ENCODE data around the gene POLR2L.

Gene POLR2L

DNA sequence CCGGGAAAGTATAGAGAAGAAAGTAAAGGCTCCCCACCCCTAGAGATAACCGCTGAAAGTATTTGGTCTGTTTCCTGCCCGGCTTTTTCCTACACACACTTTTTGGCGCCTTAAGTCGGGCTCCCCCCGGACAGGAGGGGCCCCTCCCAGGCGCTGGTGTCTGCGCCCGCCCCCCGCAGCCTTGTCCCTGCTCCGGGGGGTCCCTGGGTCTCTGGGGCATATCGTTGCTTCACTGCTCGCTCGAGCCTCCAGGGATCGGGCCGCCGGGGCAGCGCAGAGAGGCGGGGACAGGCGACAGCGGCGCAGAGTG is 15.5 kb downstream of the POLR2L start:
- no peak for DNase-seq
- no peak for ATAC-seq

DNA sequence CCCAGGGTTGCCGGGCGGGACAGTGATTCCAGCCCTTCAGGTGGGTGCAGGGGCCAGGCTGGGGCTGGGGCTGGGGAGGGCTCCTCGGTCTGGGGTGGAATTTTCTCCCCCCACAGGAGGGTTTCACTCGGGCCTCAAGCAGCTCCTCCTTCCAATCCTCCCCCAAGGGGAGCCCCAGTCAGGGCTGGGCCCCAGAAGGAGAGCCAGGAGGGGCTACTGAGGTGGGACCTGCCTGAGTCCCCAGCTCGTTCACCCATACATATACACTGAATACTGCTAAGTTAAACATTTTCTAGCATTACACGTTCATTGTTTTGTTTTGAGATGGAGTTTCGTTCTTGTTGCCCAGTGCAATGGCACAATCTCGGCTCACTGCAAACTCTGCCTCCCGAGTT is 16.1 kb downstream of the POLR2L start:
- no peak for DNase-seq
- ATAC-seq = no peak

DNA sequence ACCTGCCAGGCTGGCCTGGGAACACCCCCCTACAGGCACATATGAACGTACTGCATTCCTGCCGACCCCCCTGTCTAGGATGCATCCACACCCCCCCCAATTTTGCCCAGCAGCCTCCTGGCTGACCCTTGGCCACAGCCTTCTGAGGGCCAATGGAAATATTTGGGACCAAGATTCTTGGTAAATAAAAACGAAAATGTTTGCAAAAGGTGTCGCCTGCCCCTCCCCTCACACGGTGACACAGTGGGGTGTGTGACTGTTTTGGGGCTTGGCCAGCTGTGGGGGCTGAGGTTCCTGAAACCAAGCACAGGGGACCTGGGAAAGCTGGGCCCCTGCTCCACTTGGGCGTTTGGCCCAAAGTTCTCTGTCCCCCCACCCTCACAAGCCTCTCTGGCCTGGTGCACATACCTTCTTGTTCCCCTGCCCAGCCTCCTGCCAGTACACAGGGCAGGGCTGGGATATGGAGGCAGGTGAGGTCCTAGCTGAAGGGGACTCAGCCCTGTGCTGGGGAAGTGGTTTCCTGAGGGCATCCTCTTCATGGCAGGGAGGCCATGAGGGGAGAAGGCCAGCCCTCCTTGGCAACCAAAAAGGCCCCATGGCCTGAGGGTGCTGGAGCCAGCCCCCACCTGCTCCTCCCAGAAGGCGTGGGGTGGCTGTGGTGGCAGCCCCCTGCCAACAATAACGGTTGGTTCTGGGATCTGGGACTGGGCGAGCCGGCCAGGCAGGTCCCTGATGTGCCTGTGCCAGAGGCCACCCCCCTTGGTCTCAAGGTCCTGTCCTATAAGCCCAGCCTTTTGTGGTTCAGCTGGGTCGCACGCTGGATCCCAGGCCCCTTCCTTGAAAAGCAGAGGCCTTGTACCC is 16.7 kb downstream of the POLR2L start:
- no peak for ATAC-seq
- DNase-seq = no peak

DNA sequence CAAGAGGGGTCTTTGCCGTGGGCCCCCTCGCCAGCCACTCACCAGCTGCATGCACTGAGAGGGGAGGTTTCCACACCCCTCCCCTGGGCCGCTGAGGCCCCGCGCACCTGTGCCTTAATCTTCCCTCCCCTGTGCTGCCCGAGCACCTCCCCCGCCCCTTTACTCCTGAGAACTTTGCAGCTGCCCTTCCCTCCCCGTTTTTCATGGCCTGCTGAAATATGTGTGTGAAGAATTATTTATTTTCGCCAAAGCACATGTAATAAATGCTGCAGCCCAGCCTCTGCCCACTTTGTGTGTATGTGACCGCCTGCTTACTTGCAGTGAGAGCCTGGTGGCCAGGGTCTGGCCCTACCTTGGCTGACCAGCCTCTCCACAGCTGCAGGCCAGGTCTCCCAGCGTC is 17.4 kb downstream of the POLR2L start:
- no peak for ATAC-seq
- no peak for DNase-seq

DNA sequence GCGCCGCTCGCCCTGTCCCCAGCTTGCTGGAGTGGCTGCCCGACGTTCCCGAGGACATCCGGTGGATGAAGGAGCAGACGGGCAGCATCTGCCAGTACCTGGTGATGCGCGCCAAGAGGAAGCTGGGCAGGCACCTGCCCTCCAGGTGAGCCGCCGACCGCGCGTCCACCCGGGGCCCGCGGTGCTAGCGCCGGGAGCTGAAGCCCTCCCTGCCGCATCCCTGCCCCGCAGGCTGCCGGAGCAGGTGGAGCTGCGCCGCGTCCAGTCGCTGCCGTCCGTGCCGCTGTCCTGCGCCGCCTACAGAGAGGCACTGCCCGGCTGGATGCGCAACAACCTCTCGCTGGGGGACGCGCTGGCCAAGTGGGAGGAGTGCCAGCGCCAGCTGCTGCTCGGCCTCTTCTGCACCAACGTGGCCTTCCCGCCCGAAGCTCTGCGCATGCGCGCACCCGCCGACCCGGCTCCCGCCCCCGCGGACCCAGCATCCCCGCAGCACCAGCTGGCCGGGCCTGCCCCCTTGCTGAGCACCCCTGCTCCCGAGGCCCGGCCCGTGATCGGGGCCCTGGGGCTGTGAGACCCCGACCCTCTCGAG is 17.9 kb downstream of the POLR2L start:
- DNase-seq (no peak), ATAC-seq (no peak)

DNA sequence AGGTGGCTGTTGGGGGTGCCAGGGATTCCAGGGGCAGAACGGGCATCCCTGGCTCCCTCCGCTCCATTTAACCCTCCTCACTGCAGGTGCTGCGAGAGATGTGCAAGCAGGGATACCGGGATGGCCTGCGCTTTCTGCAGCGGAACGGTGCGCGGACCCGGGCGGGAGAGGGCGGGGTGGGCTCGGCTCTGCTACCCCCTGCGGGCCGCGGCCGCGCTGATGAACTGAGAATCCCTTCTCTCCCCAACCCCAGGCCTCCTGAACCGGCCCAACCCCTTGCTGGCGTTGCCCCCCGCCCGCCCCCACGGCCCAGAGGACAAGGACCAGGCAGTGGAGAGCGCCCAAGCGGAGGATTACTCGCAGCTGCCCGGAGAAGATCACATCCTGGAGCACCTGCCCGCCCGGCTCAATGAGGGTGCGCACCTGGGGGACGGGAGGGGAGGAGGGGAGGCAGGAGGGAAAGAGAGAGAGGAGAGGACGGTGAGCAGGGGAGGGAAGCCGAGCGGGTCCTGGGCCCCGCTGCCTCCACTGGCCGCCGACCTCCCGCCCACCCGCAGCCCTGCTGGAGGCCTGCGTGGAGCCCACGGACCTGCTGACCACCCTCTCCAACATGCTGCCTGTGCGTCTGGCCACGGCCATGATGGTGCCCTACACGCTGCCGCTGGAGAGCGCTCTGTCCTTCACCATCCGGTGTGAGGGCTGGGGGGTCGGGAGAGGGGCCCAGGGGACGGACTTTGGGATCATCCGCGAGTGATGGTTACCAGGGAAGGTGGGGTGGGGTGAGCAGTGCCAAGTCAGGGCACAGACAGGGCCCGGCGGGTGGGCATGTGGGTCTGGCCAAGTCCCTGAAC is 18.7 kb downstream of the POLR2L start:
- ATAC-seq = no peak
- DNase-seq = no peak

DNA sequence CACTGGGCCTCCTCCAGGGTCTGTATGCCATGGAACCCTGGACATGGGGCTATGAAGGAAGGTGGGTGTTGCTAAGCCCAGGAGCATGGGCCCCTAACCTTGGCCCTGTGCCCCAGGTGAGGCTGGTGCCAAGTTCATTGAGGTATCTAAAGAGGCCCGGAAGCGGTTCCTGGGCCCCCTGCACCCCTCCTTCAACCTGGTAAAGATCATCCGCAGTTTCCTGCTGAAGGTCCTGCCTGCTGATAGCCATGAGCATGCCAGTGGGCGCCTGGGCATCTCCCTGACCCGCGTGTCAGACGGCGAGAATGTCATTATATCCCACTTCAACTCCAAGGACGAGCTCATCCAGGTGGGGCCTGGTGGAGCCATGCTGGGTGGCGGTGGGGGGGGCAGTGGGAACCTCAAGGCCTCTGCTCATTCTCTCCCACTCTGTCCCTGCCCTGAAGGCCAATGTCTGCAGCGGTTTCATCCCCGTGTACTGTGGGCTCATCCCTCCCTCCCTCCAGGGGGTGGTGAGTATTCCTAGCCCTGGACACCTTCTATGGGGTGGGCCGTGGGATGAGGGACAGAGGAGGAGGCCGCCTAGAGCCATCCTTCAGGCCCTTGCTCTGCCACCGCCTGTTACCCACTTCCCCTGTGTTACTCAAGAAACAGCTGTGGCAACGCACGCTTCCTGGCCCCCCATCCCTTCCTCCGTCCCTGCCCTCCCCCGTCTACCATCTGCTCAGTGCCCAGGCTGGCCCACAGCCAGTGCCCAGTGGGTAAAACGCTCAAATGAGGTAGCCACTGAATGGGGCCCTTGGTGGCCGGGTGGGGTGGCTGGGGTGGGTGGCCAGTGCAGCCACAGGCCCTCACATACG is 20.6 kb downstream of the POLR2L start:
- ATAC-seq = no peak
- DNase-seq = no peak

DNA sequence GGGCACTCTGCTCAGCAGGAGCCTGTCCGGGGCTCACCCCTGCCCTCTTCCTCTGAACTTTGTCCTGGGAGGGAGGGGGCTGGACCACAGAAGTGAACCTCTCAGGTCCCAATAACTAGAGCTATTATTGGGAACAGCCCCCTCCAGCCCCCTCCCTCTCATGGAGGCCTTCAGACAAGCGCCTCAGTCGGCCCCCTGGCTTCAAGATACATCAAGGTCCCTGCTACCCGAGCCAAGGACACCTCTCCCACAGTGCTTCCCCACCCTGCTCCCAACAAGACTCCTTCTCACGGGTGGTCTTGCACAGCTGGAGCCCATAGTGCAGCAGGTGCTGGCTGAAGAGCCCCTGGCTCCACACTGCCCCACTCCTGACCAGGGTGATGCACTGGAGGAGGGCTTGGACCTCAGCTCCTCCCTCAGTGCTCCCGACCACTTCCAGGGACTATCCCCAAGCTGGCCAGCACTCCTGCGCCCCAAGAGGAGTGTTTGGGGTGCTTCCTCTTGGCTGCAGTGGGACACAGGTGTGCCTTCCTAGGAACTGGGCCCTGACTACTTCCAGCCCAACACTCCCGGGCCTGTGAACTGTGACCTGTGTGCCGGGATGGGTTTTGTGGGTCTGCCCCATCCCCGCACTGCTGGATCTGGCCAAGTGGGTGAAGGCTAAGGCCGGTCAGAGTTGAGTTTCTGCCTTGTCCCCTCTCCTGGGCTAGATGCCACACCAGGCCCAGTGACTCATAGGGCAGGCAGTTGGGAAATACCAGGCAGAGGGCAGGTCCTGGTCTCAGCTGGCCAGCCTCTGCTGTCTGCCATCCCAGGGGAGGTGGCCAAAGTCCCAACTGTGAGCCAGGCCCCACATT is 21.4 kb downstream of the POLR2L start:
- ATAC-seq = no peak
- no peak for DNase-seq

DNA sequence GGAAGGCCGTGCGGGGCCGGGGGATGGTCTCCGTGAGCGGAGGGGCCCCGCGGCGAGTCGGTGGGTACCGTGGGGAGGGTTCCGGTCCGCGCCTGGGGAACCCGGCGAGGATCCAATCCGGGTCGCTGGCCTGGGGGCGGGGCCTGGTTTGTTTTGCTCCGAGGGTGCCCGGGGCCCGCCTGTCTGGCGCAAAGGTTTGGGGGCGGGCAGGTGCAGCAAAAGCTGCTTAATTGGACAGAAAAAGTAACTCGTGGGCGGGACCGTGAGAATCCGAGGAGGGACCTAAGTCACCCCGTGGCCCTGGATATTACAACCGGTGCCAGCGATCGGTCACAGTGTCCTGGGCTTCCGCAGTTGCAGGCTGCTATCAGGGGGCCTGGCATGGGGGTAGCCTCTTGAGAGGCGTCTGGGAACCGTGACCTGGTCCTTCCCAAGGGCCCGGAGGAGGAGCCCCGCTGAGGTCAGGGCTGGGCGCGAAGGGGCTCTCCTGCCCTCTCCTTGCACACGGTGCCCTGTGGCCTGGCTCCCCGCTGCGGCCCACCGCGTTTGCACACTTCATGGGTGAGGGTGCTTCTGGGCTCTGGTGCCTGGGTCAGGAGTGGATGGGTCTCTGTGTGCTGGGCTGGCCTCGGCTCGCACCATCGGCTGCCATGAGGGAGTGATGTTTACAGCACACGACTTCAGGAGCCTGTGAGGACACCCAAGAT is 22.2 kb downstream of the POLR2L start:
- DNase-seq = peak; percentile 95
- peak; percentile 61 for ATAC-seq

DNA sequence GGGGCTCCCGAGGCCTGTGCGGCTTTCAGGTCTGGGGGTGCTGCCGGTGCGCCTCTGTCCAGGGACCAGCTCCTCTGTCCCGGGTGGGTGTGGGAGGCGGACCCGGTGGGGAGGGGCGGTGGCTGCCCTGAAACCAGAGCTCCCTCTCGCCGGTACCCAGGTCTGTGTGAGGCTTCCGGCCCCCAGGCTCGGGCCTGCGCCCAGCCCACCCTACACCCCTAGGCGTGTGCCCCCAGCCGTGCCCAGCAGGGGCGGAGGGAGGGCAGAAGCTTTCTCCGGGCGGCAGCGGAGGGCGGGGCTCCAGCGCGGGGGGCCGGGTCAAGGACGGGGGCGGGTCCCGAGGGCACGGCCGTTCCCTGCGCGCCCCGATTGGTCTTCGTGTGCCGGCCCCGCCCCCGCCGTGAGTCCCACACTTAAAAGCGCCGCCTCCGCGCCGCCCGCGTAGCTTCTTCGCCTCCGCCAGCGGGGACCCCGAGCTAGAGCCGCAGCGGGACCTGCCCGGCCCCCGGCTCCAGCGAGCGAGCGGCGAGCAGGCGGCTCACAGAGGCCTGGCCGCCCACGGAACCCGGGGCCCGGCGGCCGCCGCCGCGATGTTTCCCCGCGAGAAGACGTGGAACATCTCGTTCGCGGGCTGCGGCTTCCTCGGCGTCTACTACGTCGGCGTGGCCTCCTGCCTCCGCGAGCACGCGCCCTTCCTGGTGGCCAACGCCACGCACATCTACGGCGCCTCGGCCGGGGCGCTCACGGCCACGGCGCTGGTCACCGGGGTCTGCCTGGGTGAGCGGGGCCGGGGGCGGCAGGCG is 23.0 kb downstream of the POLR2L start:
- DNase-seq = peak; percentile 94

DNA sequence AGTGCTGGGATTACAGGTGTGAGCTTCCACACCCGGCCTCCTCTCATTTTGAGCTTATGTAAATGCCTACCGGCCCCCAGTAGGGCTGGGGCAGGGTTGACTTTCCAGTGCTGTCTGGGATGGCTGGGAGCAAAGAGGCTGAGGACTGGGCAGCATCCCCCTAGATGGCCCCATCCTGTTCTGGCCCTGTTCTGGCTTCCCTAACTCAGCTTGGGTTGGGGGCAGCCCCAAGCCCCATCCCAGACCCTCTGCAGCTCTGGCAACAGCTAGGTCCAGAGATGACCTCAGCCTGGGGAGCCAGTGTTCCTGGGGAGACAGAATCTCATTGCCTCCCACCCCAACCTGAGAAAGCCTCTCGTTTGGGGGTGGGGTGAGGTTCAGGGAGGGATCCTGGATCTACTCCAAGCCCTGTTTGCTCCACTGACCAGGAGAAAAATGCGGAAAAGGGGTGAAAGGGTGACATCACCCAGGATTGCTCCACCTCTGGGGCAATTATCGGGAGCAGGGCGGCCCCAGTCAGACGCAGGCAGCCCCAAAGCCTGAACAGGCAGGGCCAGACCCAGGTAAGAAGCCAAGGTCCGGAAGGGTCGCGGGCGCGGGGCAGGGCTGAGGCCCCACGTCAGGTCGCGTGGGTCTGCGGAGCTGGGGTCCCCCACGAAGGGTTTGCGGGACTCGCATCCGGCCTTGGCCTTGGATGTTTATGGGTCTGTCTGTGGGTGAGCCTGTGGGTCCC is 23.8 kb downstream of the POLR2L start, which contains the start of gene PNPLA2:
TSS of gene PNPLA2 (plus strand) at position 519 of the 733 bp plus-strand sequence. CDS start 805 bp downstream, outside the sequence.
- no peak for ATAC-seq

More for the DNA sequence above, 23.0 kb downstream of the POLR2L start:
- ATAC-seq = peak; percentile 74

DNA sequence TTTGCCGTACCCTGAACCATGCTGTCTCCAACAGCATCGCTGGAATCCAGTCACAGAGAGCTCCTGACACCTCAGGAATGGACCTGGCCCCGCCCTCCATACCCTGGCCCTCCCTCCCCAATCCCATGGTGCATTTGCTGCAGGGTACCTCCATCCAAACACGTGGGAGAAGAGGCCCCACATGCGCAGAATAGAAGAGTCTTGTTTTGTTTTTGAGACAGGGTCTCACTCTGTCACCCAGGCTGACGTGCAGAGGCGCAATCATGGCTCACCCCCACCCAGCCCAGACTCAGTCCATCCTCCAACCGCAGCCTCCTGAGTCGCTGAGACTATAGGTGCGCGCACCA is 25.9 kb downstream of the POLR2L start:
- ATAC-seq (no peak), DNase-seq (no peak)

More for the DNA sequence above, 23.8 kb downstream of the POLR2L start, which contains the start of gene PNPLA2:
- no peak for DNase-seq

DNA sequence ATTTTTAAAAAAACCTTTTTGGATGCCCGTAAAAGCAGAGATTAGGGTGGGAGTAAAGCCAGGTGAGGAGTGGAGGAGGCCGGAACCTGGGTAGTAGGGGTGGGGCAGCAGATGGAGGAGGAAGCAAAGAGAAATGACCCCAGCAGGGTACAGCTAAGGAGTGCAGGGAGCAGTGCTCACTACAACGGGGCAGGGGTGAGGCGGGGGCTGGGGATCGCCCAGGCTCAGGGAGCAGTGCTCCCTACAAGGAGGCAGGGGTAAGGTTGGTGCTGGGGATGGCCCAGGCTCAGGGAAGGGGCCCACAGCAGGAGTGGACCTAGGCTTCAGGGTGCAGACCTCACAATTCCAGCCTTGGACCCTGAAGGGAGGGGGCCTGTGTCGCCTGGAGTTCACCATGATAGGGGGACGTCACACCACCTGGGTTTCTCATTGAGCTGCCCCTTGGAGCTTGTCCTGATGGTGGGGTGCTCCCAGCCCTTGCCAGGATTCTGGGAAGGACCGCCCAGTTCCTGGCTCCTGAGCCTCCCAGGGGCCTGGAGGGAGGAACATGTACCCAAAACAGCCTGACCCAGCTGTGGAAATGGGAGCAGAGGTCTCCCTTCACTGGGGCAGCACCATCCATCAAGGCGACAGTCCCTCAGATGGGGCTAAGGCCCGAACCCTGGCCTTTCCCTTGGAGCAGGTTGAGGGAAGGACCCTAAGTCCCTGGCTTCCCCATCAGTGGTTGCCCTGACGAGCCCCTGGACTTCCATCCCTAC is 26.5 kb downstream of the POLR2L start:
- no peak for DNase-seq
- no peak for ATAC-seq

DNA sequence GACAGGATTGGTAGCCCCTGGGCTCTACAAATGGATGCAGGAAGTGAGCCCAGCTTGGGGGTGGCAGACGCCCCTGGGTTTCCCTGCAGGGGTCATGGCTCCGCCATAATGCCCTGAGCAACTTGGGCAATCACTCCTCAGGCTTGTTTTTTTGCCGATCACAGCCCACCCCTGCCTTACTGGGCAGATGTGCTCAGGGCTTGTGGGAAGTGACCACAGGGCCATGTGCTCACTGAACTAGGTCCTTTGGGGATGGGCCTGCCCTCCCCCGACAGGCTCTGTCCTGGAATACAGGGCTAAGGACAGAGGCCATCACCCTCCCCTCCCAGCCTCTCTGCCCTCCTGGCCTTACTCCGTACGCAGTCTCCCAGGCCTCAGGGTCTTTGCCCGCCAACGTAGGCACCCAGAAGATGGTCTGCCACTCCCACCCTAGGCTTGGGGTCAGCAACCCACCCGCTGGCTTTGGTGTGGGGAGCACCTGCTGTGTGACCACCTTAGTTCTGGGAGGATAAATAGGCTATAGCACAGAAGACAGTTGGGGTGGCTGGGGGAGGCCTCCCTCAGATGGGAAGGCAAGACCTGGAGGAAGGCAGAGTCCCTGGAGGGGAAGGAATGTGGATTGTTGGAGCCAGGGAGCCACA is 28.8 kb downstream of the POLR2L start:
- DNase-seq (peak; percentile 41), ATAC-seq (no peak)

DNA sequence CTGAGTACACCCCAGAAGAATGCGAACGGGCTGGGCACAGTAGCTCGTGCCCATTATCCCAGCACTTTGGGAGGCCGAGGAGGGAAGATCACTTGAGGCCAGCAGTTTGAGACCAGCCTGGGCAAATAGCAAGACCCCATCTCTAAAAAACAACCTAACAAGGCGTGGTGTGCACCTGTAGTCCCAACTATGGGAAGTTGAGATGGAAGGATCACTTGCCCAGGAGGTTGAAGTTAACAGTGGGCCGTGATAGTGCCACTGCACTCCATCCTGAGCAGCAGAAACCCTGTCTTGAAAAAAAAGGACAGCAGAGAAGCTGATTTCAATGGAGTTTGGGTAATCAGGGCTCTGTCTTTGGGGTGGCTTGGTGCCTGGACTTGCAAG is 29.3 kb downstream of the POLR2L start:
- no peak for ATAC-seq
- no peak for DNase-seq

DNA sequence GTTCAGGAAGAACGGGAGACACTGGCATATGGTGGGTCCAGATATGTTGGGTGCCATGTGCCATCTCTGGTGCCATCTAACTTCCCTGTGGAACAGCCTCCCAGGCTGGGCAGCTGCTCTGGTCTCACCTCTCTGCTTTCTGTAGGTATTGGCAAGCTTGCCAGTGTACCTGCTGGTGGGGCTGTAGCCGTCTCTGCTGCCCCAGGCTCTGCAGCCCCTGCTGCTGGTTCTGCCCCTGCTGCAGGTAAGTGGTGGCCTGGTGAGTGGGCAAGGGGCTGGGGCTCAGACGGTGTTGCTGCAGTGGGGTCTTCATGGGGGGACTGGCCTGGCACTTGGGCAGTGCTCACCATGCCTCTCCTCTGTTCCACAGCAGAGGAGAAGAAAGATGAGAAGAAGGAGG is 29.9 kb downstream of the POLR2L start:
- DNase-seq (no peak), ATAC-seq (no peak)

DNA sequence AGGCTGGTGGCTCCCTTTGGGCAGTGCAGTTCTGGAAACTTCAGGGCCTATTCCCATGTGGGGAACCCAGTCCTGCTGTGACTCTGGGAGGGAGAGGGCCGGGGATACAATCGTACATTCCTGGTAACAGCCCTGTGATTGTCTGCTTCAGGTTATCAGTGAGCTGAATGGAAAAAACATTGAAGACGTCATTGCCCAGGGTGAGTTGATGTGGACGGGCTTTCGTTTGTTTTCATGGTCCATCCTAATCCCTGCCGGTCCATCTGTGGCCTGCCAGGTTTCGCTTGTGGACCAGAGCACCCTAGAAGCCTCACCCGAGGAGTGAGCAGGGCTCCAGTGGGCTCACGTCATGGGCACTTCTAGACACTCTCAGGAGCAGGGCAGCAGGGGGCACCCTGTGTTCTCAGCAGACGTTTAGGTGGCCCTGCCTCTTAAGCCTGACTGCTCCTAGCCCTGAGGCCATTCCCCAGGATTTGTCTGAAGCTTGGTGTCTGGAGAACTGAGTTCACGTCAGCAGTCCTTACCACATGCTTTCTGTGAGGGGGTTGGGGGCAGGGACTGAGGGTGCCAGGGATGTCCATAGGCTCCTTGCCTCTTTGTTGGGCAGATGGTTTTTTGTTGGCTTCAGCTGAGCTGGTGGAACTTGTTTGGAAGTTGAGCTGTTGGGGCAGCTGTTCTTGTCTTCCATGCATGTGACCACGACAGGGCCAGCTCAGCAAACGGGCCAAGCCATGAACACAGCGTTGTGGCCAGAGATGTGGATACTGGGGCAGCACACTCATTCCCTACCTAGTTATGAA is 30.7 kb downstream of the POLR2L start:
- DNase-seq (no peak), ATAC-seq (no peak)

Data from stimulated activated naive CD8-positive, alpha-beta T cell treated with anti-CD3 and anti-CD28 coated beads, Interleukin-15, Interleukin-2, amounts not matched to agents 100 U/mL and 50 U/mL, for 24 hours (primary cell).